T-helper 2 cell treated with Interferon-gamma antibody and Interleukin-4, amounts not matched to agents 100 ng/mL and 5 ng/mL, for 36 hours (primary cell): ENCODE data around the gene TRERF1. TPM values are rescaled to one million over a fixed set of nuclear protein-coding genes. Genes with fewer than 3 reads are reported as not detected.

ENCODE experiments used
- intact Hi-C: fragments of 100-400 bp; cut with micrococcal nuclease; formaldehyde crosslinking; loops from one replicate; pipeline ENCODE4 v1.15.1; 2023
- total RNA-seq: library from RNA; stranded (reverse); gene quantifications from 2 replicates; pipeline ENCODE4 v1.2.3, GENCODE V29; 2022

TRERF1 gene
- total RNA-seq, 1 donor from 2014 or later: 19.7 TPM

DNA sequence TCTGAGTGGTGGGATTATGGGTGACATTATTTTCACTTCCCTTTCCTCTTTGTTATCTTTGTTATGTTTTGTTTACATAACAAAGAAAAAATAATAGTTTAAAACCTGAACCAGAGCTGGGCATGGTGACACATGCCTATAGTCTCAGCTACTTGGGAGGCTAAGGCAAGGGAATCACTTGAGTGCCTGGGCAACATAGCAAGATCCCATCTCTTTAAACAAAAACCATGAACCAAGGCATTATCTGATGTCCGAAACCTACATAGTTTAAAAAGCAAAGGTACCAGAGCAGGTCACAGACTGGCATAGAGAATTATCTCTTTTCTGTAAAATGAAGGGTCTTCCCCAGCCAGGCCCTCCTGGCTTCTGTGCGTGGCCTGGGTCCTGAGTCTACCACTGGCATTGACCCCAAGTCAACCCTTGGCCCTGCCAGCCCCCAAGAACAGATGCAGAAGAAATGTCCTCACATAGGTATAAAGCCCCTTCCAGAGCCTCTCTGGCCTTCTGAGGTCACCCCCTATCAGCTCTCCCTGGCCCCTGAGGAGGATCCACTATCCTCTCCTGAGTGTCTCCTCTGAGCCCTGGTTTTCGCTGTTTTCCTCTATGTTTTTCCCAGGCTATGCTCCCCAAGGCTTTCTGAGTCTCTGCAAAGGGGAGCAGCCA, 81.3 kb downstream of the TRERF1 start:
- intact Hi-C loops: no loop called here

DNA sequence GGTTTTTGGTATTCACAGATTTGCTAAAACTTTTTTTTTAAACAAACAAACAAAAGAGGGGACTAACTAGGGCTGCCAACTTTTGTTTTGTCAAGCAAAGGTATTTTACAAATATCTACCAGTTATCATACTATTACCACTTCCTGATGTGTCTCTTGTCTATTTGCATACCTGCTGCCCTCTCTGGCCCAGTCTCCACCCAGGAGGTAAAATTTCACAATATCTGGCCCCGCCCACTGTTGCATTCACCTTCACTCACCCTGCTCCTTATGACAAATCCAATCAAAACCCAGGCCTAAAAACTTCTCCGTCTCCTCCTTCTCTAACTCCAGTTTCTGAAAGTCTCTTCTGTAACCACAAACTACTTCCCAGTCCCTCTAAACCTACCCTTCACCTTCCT, 82.2 kb downstream of the TRERF1 start:
- intact Hi-C loops: no loop called here

- intact Hi-C loops: loop anchor here (1.0 kb wide), 1 partner anchor 28 kb away; no protein-coding TSS in a partner anchor
Measured at GRCh38 chr6:42368181-42368580, 83.5 kb downstream of the TRERF1 start.

- intact Hi-C loops: loop anchor here (1.0 kb wide), 1 partner anchor 27 kb away; no protein-coding TSS in a partner anchor
Measured at GRCh38 chr6:42367353-42368011, 84.2 kb downstream of the TRERF1 start.

DNA sequence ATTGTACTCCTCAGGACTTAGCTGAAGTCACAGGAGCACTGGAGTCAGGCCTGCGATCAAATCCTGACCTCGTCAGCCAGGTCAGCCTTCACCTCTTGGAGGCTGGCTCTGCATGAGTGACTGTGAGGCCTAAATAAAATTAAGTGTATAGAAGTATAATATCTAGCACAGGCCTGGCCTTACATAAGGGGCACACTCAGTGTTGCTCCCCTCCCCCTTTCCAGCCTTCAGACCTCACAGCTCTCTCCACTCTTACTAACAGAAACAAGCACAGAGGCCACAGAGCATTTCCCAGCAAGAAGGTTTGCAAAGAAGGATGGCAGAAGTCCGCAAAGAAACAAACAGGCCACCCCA, 84.8 kb downstream of the TRERF1 start:
- intact Hi-C loops: no loop called here

DNA sequence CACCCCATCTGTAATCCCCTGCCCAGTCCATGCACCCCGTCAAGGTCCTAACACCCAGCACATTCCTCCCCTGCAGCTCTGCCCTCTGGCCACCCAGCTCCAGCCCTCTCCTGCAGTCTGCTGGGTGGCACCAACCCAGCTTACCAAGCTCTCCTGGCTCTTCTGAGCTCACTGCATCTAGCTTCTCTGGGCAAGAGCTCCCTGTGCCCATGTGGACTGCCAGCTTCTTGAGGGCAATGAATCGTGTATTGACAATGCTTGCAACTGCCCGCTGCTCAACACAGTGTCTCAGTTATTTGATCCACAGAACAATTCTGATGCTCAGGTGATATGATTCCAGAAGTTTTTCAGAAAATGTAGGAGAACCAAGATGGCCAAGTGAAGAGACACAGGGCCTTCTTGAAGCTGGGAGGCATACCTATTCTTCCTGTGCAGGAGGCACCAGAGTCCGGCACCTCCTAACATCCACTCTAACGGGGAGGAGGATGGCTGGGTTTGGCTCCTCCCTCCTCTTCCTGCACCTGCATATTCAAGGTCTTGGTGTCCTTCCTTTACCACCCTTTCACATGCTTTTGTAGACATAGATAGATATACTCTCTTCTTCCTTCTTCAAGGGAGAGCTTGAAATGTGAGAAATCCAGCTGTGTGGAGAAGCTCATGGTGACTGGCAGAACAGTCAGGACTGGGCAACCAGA, 85.6 kb downstream of the TRERF1 start:
- intact Hi-C loops: no loop called here

DNA sequence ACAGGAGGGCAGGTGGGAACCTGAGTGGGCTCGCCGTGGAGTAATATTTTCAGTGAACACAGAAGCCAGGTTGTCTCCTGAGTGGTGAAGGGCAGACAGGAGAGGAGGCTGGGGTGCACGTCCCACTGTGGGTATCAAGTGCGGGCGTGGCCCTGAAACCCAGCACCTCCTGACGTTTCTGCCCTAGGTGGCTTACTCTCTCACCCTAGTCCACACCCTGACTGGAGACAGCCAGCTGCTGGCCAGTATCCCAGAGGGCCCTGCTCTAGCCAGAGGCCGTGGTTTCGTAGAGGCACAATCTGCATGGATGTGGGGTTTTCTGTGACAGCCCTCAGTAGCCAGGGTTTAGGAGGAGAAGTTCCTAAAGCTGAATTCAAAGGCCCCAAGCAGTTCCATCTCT, 86.7 kb downstream of the TRERF1 start:
- intact Hi-C loops: no loop called here

DNA sequence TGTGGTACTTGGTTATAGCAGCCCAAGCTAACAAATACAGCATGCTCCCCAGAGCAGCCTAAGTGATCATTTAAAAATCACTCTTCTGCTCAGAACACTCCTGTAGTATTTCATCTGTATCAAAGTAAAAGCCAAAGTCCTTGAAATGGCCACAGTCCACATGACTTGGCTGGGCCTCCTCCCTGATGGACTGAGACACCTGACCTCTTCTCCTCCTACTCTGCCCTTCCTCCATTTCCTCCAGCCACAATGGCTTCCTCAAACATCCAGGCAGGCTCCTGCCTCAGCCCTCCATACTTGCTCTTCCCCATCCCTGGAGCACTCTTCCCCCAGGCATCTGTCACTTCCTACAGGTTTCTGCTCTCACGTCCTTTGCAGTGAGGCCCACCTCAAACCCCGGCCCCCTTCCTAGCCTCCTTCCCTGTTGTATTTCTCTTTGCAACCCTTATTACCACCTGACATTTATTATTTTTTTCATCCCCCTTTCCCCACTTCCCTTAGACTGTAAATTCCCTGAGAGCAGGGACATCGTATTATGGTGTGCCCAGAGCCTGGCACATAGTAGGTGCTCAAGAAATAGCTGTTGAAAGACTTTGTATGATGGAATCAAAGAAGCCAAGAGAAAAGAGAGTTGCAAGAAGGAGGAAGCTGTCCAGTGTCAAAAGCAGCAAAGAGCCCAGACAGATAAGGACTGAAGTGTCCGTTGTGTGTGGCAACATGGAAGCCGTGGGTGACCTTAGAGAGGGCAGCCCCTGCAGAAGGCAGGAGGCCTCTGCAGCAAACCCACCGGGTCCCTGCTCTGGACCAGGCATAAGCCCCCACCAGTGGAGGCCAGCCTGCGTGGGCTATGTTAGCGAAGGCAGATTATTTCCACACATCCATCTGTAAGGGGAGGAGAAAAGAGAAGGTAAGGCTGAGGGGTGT, 87.5 kb downstream of the TRERF1 start:
- intact Hi-C loops: no loop called here

- intact Hi-C loops: no loop called here
Measured at GRCh38 chr6:42361036-42361435, 90.7 kb downstream of the TRERF1 start.

- intact Hi-C loops: no loop called here
Measured at GRCh38 chr6:42359021-42359420, 92.7 kb downstream of the TRERF1 start.

DNA sequence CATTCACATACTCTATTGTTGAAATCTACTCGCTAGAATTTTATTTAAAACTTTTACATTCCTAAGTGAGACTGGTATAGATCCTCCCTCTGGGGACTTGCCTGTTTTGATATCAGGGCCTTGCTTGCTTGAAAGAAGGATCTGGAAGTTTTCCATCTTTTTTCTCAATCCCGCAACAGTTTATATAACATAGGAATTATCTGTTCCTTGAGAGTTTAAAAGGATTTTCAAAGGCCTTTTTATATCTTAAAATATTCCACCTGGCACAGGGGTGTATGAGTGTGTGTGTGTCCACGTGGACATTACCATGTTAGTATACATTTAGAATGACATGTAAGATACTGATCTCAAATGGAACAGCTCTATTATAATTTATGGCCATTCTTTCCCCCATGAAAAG, 96.3 kb downstream of the TRERF1 start:
- intact Hi-C loops: no loop called here

- intact Hi-C loops: no loop called here
Measured at GRCh38 chr6:42354702-42355101, 97.0 kb downstream of the TRERF1 start.

DNA sequence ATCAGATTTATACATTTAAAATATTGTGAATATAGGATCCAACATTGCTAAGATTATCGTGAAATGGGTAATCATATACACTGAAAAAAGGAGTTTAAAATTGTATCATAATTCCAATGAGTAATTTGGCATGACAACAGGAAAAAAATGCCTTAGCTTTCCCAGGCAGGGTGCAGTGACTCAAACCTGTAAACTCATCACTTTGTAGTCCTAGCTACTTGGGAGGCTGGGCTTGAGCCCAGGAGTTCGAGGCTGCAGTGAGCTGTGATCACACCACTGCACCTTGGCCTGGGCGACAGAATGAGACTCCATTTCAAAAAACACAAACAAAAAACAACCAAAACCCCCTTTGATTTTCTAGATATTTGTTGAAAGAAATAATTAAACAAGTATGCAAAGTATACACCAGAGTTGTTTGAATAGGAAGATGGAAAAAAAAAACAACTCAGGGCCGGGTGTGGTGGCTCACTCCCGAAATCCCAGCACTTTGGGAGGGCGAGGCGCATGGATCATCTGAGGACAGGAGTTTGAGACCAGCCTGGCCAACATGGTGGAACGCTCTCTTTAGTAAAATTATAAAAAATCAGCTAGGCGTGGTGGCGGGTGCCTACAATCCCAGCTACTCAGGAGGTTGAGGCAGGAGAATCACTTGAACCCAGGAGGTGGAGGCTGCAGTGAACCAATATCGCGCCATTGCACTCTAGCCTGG, 98.7 kb downstream of the TRERF1 start:
- intact Hi-C loops: no loop called here

DNA sequence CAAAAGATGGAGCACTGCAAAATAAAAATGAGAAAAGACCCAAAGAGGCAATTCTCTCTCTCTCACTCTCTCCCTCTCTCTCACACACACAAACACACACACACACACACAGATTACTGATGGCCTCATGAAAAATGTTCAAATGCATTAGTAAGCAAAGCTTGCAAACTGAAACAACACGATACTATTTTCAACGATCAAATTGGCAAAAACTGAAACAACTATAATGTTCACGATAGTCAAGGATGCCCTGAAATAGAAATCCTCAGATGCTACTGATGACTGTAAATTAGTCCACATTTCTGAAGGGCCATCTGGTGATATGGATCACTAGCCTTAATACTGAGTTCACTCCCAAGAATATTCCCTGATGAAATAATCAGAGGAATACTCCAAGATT, 100.8 kb downstream of the TRERF1 start:
- intact Hi-C loops: no loop called here

DNA sequence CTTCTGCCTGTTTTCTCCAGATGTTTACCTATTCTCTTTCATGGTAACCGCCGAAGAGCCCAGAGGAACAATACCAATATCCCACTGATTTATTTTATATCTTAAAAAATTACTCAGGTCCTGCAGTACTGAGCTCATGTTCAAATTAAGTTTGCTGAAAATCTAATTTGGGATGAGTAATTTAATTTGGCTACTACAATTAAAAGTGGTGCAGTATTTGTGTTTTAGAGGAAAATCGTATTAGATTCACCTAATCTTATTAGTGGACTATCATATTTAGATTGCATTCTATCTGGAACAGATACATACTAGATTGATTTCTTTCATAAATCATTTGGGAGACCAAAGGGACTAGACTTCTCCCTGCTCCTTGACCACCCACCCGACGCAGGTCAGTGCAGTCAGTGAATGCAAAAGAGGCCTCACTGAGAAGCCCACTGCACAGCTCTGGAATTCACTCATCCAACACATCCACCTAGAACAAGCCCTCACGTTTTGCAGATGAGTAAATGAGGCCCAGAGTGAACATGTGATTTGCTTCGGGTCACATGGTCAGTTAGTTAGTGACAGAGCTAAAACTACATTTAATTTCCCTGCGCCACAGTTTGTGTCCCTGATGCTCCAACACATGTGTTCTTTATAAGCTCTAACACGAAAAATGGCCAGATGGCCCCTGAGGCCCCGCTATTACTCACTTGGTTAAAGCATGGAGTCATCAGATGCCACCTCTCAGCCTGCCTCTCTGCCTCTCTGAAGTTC, 101.8 kb downstream of the TRERF1 start:
- intact Hi-C loops: no loop called here

- intact Hi-C loops: no loop called here
Measured at GRCh38 chr6:42347456-42347855, 104.3 kb downstream of the TRERF1 start.

- intact Hi-C loops: no loop called here
Measured at GRCh38 chr6:42345696-42346416, 105.9 kb downstream of the TRERF1 start.

DNA sequence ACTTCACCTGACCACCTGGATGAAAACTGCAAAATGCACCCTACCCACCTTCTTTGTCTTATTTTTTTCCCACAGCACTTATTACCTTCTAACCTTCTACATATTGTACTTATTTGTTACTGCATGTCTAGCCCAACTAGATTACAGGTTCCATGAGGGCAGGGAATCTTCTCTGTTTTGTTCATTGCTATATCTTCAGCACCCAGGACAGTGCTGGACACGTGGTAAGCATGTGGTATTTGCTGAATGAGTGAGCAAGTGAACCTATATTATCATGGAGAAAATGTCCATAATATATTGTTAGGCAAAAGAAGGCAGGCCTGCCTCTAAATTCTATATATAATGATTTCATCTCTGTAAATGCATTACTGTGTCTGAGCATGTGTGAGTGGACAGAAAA, 107.0 kb downstream of the TRERF1 start:
- intact Hi-C loops: no loop called here

DNA sequence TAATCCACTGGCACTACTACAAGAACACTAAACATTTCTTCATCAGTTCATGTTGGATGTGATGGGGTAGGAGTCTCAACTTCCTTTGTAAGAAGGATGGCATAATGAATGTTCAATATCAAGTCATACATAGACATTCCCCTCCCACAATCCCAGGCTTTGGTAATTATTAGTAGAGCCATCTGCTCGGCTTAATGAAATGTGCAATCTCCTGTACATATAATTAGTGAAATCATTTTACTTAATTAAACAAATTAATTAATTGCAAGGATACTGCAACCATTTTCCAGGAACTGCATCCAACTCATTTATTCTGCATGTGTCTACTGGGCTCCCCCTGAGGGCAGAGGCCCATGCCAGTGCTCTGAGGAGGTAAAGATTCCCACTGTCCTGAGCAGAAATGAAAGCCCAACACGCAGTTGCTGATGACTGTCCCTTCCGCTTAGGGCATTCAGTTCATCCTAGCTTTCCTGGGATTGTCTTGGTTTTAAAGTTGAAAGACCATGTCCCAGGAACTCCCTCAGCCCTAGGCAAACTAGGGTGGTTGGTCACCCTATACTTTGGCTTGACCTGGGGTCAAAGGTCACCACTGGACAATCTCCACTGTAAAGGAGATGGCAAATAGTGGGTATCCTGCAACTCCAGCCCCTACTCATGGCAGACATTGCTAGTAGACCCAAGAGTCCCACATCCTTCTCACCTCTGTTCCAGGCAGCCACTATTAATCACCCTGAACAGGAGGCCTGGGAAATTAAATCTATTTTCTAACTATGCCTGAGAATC, 109.8 kb downstream of the TRERF1 start:
- intact Hi-C loops: no loop called here
